HG02798 (cell line): ENCODE results near the gene LARGE1.
"Not testable (repeated sequence)": the region's sequence is repeated elsewhere in the genome, so short reads cannot be mapped to it uniquely, and the experiment has no call there.

Experiments used
- ATAC-seq: cut with Tn5 transposase; IDR thresholded peaks from one replicate; pipeline ENCODE4 v1.9.1; 2021; ENCODE audit warnings: mild to moderate bottlenecking; ENCODE audit not compliant: unreplicated experiment, poor library complexity

LARGE1 gene

GRCh38 chr22:33415401-33415800 lies 504.9 kb downstream of the LARGE1 start:
- ATAC-seq = no peak

DNA sequence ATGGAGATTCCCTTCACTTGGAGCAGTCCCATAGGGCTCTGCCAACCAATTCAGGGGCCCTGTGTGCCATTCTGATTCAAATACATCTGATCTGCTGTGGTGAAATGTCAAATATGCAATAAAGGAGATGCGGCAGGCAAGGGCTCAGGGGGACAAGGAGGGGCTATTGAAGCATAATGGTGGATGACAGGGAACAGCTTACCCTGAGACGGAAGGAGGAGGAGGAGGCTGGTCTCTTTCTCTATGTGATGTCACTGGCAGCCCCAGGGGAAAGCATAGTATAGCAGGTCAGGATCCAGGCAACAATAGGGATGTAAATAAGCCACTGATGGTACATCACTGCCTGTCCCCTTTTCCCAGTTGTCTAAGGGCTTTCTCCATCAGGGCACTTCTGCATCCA lies 511.2 kb downstream of the LARGE1 start:
- no peak for ATAC-seq

- no peak for ATAC-seq
These were observed 515.1 kb downstream of the LARGE1 start for GRCh38 chr22:33405194-33405593.

DNA sequence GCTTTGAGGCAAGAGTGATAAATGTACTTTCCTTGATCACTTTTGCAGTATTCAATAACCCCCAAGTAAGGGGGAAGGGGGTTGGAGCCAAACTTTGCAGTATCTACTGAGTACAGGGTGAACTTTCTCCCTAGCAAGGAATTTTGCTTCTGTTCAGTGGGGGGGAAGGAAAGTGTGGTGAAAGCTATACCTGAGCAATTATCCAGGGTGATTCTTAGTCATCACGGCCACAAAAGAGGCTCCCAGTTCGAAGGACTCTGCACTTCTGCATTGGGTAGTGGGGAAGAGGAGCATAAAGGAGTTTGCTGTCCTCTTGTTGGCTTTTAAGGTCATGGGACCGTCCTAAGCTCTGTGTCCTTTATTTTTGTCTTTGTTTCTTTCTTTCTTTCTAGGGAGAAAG lies 515.6 kb downstream of the LARGE1 start:
- ATAC-seq = no peak

- no peak for ATAC-seq
These were observed 518.0 kb downstream of the LARGE1 start for GRCh38 chr22:33402325-33402724.

GRCh38 chr22:33401291-33401690 lies 519.0 kb downstream of the LARGE1 start:
- no peak for ATAC-seq

DNA sequence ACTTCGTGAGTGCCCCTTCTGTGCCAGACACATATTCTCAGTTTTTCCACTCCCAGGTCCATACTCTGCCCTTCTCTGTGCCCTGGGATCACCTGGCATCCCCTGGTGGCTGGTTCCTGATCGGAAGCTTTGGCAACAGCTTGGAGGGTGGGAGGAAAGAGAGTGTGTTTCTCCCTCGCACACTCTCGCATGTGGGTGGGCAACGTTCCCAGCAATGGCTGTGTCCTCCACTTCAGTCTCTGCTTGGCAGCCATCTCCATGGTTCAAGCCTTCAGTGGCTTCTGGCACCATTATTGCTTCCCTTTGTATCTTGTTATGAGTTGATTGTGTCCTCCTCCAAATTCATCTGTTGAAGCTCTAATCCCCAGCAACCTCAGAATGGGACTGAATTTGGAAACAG lies 519.4 kb downstream of the LARGE1 start:
- ATAC-seq = no peak

DNA sequence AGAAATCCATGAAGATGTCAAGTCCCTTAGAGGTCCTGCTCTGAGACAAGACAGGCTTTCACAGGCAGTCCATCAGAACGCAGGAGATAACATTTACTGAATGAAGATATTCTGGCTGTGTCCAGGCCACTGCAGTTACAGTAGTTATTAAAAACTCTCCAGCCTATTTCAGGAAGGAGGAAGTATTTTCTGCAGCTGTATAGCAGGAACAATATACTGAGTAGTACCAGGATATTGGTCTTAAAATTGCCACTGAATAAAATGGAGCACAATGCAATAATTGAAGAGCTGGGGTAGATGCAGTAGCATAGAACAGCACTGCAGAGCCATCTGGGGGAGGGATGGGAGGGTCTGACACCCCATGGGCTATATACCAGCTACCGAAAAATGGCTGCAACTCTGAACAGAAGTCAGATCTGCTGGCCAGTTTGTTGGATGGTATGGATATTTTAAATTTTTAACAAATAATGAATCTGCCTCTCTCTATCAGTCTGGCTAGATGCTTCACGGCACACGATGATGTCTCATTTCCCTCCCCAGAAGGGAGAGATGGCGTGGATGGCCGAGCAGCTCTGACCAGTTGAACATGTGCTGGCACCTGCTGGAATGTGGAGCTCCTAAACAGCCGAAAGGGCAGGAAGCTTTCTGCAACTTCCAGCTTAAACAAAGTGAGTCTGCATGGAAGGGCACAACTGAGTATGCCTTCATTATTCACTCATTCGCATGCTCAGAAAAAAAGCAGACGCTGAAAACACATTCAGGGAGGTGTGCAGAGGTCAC lies 520.0 kb downstream of the LARGE1 start:
- no peak for ATAC-seq

GRCh38 chr22:33397381-33397907 lies 522.8 kb downstream of the LARGE1 start:
- ATAC-seq = no peak

GRCh38 chr22:33393432-33393831 lies 526.8 kb downstream of the LARGE1 start:
- ATAC-seq = no peak

- no peak for ATAC-seq
These were observed 529.0 kb downstream of the LARGE1 start for GRCh38 chr22:33391298-33391697.

GRCh38 chr22:33389936-33390335 lies 530.3 kb downstream of the LARGE1 start:
- no peak for ATAC-seq

GRCh38 chr22:33386270-33386669 lies 534.0 kb downstream of the LARGE1 start:
- no peak for ATAC-seq

GRCh38 chr22:33385611-33386010 lies 534.7 kb downstream of the LARGE1 start:
- ATAC-seq = no peak

DNA sequence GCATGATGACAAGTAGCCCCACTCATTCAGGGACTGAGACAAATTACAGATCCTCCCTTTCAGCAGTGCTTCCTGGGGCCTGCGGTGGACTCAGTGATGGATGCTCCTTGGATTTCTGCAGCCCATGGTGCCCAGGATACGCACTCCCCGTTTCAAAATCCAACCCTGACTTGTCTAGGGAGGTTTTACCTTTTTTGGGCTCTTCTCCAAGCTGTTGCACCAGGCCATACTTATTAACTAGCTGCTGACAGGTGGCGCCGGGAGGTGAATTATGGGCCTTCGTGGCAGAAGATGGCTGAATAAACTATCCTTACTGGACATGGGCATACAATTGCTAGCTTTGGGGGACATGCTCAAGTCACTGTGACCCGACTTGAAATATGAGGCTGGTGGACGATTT lies 537.8 kb downstream of the LARGE1 start:
- ATAC-seq = no peak

GRCh38 chr22:33381531-33382406 lies 538.5 kb downstream of the LARGE1 start:
- no peak for ATAC-seq

GRCh38 chr22:33380789-33381530 lies 539.3 kb downstream of the LARGE1 start:
- ATAC-seq = no peak

DNA sequence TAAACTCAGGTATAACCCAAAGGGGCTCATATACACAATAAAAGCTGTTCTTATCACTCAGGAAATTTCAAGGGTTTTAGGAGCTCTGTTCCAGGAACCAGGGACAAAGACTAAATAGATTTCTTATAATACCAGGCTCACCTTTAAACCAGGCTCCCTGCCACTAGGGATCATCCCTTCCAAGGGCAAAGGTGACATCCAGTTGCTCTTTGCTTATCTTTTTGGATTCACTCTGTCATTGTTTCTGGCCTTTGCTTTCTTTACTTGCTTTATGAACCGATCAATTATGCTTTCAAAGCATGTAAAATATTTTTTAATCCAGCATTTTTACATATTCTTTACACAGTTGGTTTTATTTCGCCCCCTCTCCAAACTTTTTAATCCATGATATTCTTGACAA lies 540.4 kb downstream of the LARGE1 start:
- no peak for ATAC-seq

GRCh38 chr22:33372875-33373274 lies 547.4 kb downstream of the LARGE1 start:
- no peak for ATAC-seq

DNA sequence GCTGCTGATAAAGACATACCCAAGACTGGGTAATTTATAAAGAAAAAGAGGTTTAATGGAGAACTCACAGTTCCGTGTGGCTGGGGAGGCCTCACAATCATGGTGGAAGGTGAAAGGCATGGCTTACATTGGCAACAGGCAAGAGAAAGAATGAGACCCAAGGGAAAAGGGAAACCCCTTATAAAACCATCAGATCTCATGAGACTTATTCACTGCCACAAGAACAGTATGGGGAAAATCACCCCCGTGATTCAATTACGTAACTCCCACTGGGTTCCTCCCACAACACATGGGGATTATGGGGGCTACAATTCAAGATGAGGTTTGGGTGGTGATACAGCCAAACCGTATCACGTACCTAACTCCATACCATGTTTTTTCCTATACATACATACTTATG lies 557.0 kb downstream of the LARGE1 start:
- ATAC-seq = not testable (repeated sequence)

GRCh38 chr22:33362702-33363101 lies 557.6 kb downstream of the LARGE1 start:
- no peak for ATAC-seq
